OCI-LY7 (cell line): Measurements from ENCODE around the gene SEPSECS. TPM values are rescaled to one million over a fixed set of nuclear protein-coding genes. Genes with fewer than 3 reads are reported as not detected.

ENCODE experiments used
- BruUV-seq: library from RNA; stranded (reverse); fragments of 400-500 nt; replicated peaks from 2 replicates; lab custom pipeline; 2021; lab: Mats Ljungman, UMichigan
- CTCF ChIA-PET: fragments of 300-600 bp; sonication (Branson Sonifier 250); formaldehyde crosslinking; loops from one replicate; lab custom pipeline; 2022; ENCODE audit warnings: antibody characterized with exemption; ENCODE audit not compliant: unreplicated experiment; lab: Charles Lee
- POLR2A ChIA-PET: fragments of 300-600 bp; sonication (Branson Sonifier 250); formaldehyde crosslinking; loops from one replicate; lab custom pipeline; 2022; ENCODE audit warnings: antibody characterized with exemption; lab: Charles Lee
- DNase-seq: peaks from one replicate; pipeline ENCODE4 v3.0.0-alpha.2; 2015; ENCODE audit warnings: low spot score
- H2AFZ ChIP-seq: fragments of 200-600 bp; sonication (generic), shearing (Covaris generic); 2 replicates; pipeline ENCODE4 v1.6.1; 2014; ENCODE audit warnings: mild to moderate bottlenecking, antibody characterized with exemption, low read length, moderate library complexity
- H3K27ac ChIP-seq: fragments of 200-600 bp; sonication (generic); 2 replicates; pipeline ENCODE4 v1.5.1; 2014; ENCODE audit warnings: mixed run types, low read depth, mild to moderate bottlenecking, moderate library complexity, low read length, inconsistent platforms; ENCODE audit not compliant: poor library complexity, severe bottlenecking
- H3K36me3 ChIP-seq: fragments of 200-600 bp; sonication (generic); 2 replicates; pipeline ENCODE4 v1.6.1; 2014; ENCODE audit warnings: mild to moderate bottlenecking, antibody characterized with exemption, low read length, moderate library complexity, mixed read lengths; ENCODE audit not compliant: insufficient read depth
- H3K4me1 ChIP-seq: fragments of 200-600 bp; sonication (generic); 2 replicates; pipeline ENCODE4 v1.5.1; 2014; ENCODE audit warnings: mild to moderate bottlenecking, low read length; ENCODE audit not compliant: insufficient read depth, poor library complexity, severe bottlenecking
- H3K4me2 ChIP-seq: fragments of 200-600 bp; sonication (generic); 2 replicates; pipeline ENCODE4 v1.6.1; 2014; ENCODE audit warnings: mild to moderate bottlenecking, low read length
- H3K4me3 ChIP-seq: fragments of 200-600 bp; sonication (generic); 2 replicates; pipeline ENCODE4 v1.5.1; 2014; ENCODE audit warnings: mild to moderate bottlenecking, low read depth, low read length; ENCODE audit not compliant: poor library complexity, severe bottlenecking
- H3K79me2 ChIP-seq: fragments of 200-600 bp; sonication (generic); 2 replicates; pipeline ENCODE4 v1.6.1; 2016; ENCODE audit warnings: low read depth, mild to moderate bottlenecking, low read length, moderate library complexity, mixed read lengths; ENCODE audit not compliant: insufficient read depth
- H3K9me2 ChIP-seq: fragments of 200-600 bp; sonication (generic); 2 replicates; pipeline ENCODE4 v1.6.1; 2016; ENCODE audit warnings: mild to moderate bottlenecking, low read length, mixed read lengths; ENCODE audit not compliant: insufficient read depth
- H3K9me3 ChIP-seq: fragments of 200-600 bp; sonication (generic); 2 replicates; pipeline ENCODE4 v1.6.1; 2014; ENCODE audit warnings: mild to moderate bottlenecking, mixed run types, low read length, mixed read lengths
- H4K20me1 ChIP-seq: fragments of 200-600 bp; sonication (generic); 2 replicates; pipeline ENCODE4 v1.6.1; 2014; ENCODE audit warnings: mild to moderate bottlenecking, antibody characterized with exemption, low read length, moderate library complexity, mixed read lengths; ENCODE audit not compliant: insufficient read depth
- EZH2phosphoT487 ChIP-seq: fragments of 200-600 bp; sonication (generic); IDR thresholded peaks from 2 replicates; pipeline ENCODE4 v1.6.1; 2018; ENCODE audit warnings: low read depth, borderline replicate concordance, mild to moderate bottlenecking, mixed run types, antibody characterized with exemption, low read length, moderate library complexity, mixed read lengths
- intact Hi-C: fragments of 100-400 bp; cut with micrococcal nuclease; formaldehyde crosslinking; loops from one replicate; pipeline ENCODE4 v1.10.0; 2022; ENCODE audit not compliant: unreplicated experiment
- total RNA-seq, 2 experiments: library from RNA; depleted of rRNA in 1 of 2; stranded (reverse); fragments of >200 nt in 1 of 2; shearing (Covaris generic) in 1 of 2; gene quantifications; 2 replicates each; pipeline ENCODE4 v1.2.3, GENCODE V29; 2014 to 2022
- TF ChIP-seq, protein P1 (sequence below): fragments of 200-600 bp; sonication (generic); conservative IDR thresholded peaks from 2 replicates; pipeline ENCODE4 v1.5.1; 2014; ENCODE audit warnings: mild to moderate bottlenecking, antibody characterized with exemption, low read length, moderate library complexity, mixed read lengths

Gene SEPSECS
- total RNA-seq, 2 experiments from 2014 or later, result 5.0 to 13.0 TPM

DNA sequence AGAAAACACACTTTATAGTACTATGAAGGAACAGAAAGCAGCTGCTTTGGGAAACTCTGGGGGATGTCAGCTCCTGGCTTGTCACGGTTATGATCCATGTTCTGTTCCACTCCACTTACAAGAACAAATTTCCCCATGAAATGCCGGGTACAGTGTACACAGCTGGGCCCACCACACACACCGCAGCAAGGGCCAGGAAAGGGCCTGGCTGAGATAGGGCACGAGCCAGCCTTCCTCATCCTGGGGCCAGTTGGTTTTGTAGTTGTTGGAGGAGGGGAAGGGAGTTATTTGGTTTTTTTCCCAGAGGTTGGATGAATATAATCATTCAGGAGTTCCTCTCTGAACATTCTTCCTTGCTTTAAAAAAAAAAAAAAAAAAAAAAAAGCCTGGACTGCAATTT, 56.8 kb downstream of the SEPSECS start:
- intact Hi-C loops, result no loop called here
- no peak overlapping the region for H2AFZ ChIP-seq
- H3K36me3 ChIP-seq, result no peaks in the 10 kb centered on the region
- ChIA-PET CTCF (no interaction called here), POLR2A (interaction anchor here (0.7 to 1.1 kb wide), 2 partner anchors 23 to 31 kb away, joined by 6 to 7 read pairs; no protein-coding TSS in a partner anchor)
- DNase-seq, result no peak
- TF ChIP-seq, protein P1, sequence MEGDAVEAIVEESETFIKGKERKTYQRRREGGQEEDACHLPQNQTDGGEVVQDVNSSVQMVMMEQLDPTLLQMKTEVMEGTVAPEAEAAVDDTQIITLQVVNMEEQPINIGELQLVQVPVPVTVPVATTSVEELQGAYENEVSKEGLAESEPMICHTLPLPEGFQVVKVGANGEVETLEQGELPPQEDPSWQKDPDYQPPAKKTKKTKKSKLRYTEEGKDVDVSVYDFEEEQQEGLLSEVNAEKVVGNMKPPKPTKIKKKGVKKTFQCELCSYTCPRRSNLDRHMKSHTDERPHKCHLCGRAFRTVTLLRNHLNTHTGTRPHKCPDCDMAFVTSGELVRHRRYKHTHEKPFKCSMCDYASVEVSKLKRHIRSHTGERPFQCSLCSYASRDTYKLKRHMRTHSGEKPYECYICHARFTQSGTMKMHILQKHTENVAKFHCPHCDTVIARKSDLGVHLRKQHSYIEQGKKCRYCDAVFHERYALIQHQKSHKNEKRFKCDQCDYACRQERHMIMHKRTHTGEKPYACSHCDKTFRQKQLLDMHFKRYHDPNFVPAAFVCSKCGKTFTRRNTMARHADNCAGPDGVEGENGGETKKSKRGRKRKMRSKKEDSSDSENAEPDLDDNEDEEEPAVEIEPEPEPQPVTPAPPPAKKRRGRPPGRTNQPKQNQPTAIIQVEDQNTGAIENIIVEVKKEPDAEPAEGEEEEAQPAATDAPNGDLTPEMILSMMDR, result no peak
- no peak for TF ChIP-seq EZH2phosphoT487
- H3K9me2 ChIP-seq, result no peaks in the 10 kb centered on the region
- no peaks in the 10 kb centered on the region for H3K79me2 ChIP-seq
- H3K9me3 ChIP-seq, result no peaks in the 10 kb centered on the region
- no peak overlapping the region for H3K4me2 ChIP-seq
- no peaks in the 10 kb centered on the region for H3K4me1 ChIP-seq
- H3K27ac ChIP-seq, result no peak overlapping the region
- no peak overlapping the region for H3K4me3 ChIP-seq
- BruUV-seq, result no TSS peak
- no peaks in the 10 kb centered on the region for H4K20me1 ChIP-seq

DNA sequence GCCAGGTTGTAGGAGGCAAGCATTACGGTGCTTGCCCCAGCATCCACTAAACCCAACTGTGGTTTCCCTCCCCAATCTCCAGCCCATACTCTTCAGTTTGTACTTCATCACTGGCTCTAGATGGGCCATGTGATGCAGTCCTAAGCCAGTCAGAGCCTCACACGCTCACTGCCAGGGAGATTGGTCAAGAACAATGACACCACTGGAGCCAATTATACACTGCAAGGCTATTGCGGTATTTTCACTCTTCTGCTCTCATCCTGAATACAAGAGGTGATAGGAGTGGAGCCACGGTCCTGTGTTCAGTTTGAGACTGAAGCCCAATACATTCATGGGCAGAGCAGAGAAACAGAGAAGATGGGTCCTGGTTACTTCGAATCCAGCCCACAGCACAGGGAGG, 58.4 kb downstream of the SEPSECS start:
- Histone ChIP-seq H3K4me1 (no peaks in the 10 kb centered on the region), H3K9me2 (no peaks in the 10 kb centered on the region), H4K20me1 (no peaks in the 10 kb centered on the region), H3K27ac (no peak overlapping the region), H3K9me3 (no peaks in the 10 kb centered on the region), H3K36me3 (no peaks in the 10 kb centered on the region), H3K79me2 (no peaks in the 10 kb centered on the region), H3K4me3 (no peak overlapping the region), H2AFZ (no peak overlapping the region), H3K4me2 (no peak overlapping the region)
- no TSS peak for BruUV-seq
- ChIA-PET CTCF (no interaction called here), POLR2A (no interaction called here)
- DNase-seq, result no peak
- intact Hi-C loops, result no loop called here
- TF ChIP-seq, protein P1, result no peak
- TF ChIP-seq EZH2phosphoT487, result no peak

DNA sequence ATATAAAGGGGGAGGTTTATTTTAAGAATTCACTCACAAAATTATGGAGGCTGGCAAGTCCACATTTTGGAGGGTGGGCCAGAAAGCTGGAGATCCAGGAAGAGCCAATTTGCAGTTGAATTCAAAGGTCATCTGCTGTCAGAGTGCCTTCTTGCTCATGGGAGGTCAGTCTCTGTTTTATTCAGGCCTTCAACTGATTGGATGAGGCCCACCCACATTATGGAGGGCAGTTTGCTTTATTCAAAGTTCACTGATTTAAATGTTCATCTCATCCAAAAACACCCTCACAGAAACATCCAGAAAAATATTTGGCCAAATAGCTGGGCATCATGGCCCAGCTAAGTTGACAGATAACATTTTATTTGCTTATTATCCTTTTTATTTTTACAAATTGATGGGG, 59.5 kb downstream of the SEPSECS start:
- Histone ChIP-seq H3K79me2 (no peaks in the 10 kb centered on the region), H3K36me3 (no peaks in the 10 kb centered on the region), H3K9me3 (no peaks in the 10 kb centered on the region), H3K4me2 (no peak overlapping the region), H3K27ac (no peak overlapping the region), H3K9me2 (no peaks in the 10 kb centered on the region), H4K20me1 (no peaks in the 10 kb centered on the region), H3K4me1 (no peaks in the 10 kb centered on the region), H3K4me3 (no peak overlapping the region), H2AFZ (no peak overlapping the region)
- DNase-seq, result no peak
- no TSS peak for BruUV-seq
- intact Hi-C loops, result no loop called here
- POLR2A ChIA-PET, result no interaction called here
- CTCF ChIA-PET, result no interaction called here
- TF ChIP-seq, protein P1, result no peak
- TF ChIP-seq EZH2phosphoT487, result no peak
